NCI-H226 (cell line): Measurements from ENCODE around the gene S100PBP.
A peak's percentile ranks its signal among the peaks of the same experiment; 100 is the strongest.

Experiments
- DNase-seq: peaks from one replicate; pipeline ENCODE4 v3.0.0-alpha.2; 2015

S100PBP gene

GRCh38 chr1:32817159-32817814 lies at the start of gene S100PBP, which contains the start of gene YARS1:
Gene S100PBP (plus strand): TSS chr1:32817653. CDS start chr1:32826100, 8,447 bp downstream.
Gene YARS1 (minus strand): TSS chr1:32817358. CDS start chr1:32817244, 114 bp downstream.
- DNase-seq = peak; percentile 95

DNA sequence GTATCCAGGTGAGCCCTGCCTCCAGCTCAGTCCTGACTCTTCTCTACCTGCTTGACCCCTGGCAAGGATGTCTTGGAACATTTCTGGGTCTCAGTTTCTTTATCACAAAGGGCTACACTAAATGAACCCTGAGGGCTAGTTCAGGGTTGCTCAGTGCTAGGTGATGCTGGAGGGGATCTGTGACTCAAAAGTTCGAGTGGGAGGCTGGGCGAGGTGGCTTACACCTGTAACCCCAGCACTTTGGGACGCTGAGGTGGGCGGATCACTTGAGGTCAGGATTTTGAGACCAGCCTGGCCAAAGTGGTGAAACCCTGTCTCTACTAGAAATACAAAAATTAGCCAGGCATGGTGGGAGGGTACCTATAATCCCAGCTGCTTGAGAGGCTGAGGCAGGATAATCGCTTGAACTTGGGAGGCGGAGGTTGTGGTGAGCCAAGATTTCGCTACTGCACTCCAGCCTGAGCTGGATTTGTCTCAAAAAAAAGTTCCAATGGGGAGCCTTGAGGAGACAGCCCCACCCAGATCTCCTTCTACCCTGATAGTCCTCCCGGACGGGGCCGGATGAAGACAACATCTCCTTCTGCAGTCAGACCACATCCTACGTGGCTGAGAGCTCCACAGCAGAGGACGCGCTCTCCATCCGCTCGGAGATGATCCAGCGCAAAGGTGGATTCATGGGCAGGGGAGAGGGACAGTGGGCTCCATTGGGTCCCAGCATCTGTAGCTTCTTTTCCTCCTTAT lies 49.2 kb upstream of the S100PBP start:
- DNase-seq = no peak

DNA sequence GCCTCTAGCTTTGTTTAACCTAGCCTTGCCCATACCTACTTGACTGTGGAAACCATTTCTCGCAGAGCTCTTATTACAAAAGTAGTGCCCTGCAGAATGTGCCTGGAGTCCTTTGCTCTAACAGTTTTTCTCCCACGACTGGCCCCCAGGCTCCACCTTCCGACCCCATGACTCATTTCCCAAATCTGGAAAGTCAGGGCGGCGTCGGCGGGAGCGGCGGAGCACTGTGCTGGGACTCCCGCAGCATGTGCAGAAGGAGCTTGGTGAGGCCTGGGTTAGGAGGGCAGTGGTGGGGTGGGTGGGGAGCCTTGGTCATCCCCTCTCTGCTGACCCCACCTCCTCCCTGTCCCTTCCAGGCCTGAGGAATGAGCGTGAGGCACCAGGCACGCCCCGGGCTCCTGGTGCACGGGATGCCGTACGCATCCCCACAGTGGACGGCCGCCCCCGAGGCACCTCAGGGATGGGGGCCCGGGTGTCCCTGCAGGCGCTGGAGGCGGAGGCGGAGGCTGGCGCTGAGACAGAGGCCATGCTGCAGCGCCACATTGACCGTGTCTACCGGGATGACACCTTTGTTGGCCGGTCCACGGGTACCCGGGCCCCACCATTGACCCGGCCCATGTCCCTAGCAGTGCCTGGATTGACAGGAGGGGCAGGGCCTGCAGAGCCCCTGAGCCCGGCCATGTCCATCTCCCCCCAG lies 47.8 kb upstream of the S100PBP start:
- peak; percentile 78 for DNase-seq

GRCh38 chr1:32770221-32770731 lies 47.2 kb upstream of the S100PBP start:
- DNase-seq = no peak

DNA sequence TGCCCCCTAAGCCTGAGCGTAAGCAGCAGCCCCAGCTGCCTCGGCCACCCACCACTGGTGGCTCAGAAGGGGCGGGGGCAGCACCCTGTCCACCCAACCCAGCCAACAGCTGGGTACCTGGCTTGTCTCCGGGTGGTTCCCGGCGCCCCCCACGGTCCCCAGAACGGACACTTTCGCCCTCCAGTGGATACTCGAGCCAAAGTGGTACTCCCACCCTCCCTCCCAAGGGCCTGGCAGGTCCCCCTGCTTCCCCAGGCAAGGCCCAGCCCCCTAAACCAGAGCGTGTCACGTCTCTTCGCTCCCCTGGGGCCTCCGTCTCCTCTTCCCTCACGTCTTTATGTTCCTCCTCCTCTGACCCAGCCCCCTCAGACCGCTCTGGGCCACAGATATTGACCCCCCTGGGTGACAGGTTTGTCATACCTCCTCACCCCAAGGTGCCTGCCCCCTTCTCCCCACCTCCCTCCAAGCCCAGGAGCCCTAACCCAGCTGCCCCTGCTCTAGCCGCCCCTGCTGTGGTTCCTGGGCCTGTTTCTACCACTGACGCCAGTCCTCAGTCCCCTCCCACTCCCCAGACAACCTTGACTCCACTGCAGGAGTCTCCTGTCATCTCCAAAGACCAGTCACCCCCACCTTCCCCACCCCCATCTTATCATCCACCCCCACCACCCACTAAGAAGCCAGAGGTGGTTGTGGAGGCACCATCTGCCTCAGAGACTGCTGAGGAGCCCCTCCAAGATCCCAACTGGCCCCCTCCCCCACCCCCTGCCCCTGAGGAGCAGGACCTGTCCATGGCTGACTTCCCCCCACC lies 46.5 kb upstream of the S100PBP start:
- no peak for DNase-seq

DNA sequence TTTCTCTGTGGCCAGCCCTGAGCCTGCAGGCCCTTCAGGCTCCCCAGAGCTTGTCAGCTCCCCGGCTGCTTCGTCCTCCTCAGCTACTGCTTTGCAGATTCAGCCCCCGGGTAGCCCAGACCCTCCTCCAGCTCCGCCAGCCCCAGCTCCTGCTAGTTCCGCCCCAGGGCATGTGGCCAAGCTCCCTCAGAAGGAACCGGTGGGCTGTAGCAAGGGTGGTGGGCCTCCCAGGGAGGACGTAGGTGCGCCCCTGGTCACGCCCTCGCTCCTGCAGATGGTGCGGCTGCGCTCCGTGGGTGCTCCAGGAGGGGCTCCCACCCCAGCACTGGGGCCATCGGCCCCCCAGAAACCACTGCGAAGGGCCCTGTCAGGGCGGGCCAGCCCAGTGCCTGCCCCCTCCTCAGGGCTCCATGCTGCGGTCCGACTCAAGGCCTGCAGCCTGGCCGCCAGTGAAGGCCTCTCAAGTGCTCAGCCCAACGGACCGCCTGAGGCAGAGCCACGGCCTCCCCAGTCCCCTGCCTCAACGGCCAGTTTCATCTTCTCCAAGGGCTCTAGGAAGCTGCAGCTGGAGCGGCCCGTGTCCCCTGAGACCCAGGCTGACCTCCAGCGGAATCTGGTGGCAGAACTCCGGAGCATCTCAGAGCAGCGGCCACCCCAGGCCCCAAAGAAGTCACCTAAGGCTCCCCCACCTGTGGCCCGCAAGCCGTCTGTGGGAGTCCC lies 45.7 kb upstream of the S100PBP start:
- no peak for DNase-seq

DNA sequence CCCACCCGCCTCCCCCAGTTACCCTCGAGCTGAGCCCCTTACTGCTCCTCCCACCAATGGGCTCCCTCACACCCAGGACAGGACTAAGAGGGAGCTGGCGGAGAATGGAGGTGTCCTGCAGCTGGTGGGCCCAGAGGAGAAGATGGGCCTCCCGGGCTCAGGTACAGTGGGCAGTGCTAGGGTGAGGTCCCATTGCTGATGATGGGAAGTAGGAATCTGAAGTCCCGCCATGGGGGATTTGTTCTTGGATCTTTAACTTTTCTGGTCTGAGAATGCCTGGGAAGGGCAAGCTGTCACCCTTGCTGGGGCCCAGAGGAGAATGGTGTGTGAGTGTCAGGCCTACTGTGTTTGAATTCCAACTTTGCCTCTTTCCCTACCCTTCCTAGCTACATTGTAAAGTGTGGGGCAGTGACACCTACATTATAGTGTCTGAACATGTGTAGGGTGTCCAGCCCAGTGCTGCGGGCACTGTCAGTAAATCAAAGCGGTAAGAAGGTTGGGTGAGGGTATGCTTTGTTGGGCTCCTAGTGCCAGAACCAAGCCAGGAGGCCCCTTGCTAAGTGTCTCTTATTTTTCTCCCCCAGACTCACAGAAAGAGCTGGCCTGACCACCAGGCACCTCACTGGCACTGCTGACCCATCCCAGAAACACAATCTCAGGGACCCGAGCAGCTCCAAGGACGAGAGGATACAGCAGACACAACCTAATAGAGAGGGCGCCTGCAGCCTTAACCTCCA lies 45.0 kb upstream of the S100PBP start:
- DNase-seq = no peak

GRCh38 chr1:32773018-32773763 lies 44.3 kb upstream of the S100PBP start:
- DNase-seq = peak; percentile 53

GRCh38 chr1:32773764-32774463 lies 43.5 kb upstream of the S100PBP start:
- no peak for DNase-seq

DNA sequence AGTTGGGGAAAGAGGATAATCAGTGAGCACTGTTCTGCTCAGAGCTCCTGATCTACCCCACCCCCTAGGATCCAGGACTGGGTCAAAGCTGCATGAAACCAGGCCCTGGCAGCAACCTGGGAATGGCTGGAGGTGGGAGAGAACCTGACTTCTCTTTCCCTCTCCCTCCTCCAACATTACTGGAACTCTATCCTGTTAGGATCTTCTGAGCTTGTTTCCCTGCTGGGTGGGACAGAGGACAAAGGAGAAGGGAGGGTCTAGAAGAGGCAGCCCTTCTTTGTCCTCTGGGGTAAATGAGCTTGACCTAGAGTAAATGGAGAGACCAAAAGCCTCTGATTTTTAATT lies 43.0 kb upstream of the S100PBP start:
- DNase-seq = no peak

GRCh38 chr1:32774950-32775634 lies 42.4 kb upstream of the S100PBP start:
- DNase-seq = peak; percentile 93

- peak; percentile 69 for DNase-seq
Measured at GRCh38 chr1:32775640-32776337, 41.7 kb upstream of the S100PBP start.

- DNase-seq = no peak
Measured at GRCh38 chr1:32779242-32779641, 38.2 kb upstream of the S100PBP start.

GRCh38 chr1:32780005-32780404 lies 37.4 kb upstream of the S100PBP start:
- no peak for DNase-seq

GRCh38 chr1:32780628-32781234 lies 36.7 kb upstream of the S100PBP start:
- DNase-seq = no peak

GRCh38 chr1:32782086-32782485 lies 35.4 kb upstream of the S100PBP start:
- no peak for DNase-seq

DNA sequence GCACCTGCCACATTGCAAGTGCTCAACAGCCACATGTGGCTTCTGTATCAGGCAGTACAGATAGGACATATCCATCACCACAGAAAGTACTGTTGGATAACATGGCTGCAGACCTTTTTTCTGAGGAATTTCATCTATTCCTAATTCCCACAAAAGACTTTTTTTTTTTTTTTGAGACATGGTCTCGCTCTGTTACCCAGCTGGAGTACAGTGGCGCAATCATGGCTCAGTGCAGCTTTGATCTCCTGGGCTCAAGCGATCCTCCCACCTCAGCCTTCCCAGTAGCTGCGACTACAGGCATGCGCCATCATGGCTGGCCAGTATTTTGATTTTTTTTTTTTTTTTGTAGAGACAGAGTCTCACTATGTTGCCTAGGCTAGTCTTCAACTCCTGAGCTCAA lies 33.6 kb upstream of the S100PBP start:
- no peak for DNase-seq

DNA sequence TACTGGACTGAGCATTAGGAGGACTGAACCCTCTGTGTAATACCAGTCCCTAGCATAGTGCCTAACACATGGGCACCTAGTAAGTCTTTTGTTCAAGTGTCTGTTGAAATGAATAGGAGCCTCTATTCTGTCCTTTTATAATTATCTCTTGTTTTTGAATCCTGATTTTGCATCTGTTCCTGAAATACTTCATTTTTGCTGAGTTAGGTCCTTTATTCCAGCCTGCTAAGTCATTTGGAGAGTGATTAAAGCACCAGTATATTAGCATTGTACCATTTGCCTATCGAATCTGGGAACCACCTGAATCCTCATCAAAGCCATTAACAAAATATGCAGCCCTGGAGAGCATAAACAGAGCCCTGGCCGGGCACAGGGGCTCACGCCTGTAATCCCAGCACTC lies 32.6 kb upstream of the S100PBP start:
- no peak for DNase-seq
